ENCODE data around the gene OSTN.

DNA sequence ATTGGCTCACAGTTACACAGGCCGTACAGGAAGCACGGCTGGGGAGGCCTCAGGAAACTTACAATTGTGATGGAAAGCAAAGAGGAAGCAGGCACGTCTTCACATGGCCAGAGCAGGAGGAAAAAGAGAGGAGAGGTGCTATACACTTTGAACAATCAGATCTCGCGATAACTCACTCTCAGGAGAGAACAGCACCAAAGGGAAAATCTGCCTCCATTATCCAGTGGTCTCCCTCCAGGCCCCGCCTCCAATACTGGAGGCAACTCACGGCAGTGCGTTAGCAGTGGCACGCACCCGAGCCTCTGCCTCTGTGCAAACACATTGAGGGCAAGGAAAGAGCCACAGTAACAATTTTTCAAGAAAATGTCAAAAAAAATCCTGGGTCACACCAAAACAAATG is 11.0 kb downstream of the OSTN start:
- TF ChIP-seq RAD21 (IDR thresholded peaks at IDR 0.05; ENCODE audit: low read depth) (no peak), EP300 (IDR thresholded peaks at IDR 0.05; ENCODE audit: borderline replicate concordance) (no peak), TAF1 (IDR thresholded peaks at IDR 0.05; ENCODE audit: low read depth) (no peak), CREB1 (IDR thresholded peaks at IDR 0.05; ENCODE audit: low read depth) (no peak), EGR1 (IDR thresholded peaks at IDR 0.05) (no peak), TCF12 (IDR thresholded peaks at IDR 0.05; ENCODE audit: low read depth) (no peak), CEBPB (IDR thresholded peaks at IDR 0.05) (no peak), YY1 (IDR thresholded peaks at IDR 0.05; ENCODE audit: low read depth) (no peak), FOXM1 (IDR thresholded peaks at IDR 0.05; ENCODE audit: borderline replicate concordance, low read depth) (no peak), ZBTB7A (IDR thresholded peaks at IDR 0.05; ENCODE audit: low read depth) (no peak)
- TF ChIP-seq, protein P1, sequence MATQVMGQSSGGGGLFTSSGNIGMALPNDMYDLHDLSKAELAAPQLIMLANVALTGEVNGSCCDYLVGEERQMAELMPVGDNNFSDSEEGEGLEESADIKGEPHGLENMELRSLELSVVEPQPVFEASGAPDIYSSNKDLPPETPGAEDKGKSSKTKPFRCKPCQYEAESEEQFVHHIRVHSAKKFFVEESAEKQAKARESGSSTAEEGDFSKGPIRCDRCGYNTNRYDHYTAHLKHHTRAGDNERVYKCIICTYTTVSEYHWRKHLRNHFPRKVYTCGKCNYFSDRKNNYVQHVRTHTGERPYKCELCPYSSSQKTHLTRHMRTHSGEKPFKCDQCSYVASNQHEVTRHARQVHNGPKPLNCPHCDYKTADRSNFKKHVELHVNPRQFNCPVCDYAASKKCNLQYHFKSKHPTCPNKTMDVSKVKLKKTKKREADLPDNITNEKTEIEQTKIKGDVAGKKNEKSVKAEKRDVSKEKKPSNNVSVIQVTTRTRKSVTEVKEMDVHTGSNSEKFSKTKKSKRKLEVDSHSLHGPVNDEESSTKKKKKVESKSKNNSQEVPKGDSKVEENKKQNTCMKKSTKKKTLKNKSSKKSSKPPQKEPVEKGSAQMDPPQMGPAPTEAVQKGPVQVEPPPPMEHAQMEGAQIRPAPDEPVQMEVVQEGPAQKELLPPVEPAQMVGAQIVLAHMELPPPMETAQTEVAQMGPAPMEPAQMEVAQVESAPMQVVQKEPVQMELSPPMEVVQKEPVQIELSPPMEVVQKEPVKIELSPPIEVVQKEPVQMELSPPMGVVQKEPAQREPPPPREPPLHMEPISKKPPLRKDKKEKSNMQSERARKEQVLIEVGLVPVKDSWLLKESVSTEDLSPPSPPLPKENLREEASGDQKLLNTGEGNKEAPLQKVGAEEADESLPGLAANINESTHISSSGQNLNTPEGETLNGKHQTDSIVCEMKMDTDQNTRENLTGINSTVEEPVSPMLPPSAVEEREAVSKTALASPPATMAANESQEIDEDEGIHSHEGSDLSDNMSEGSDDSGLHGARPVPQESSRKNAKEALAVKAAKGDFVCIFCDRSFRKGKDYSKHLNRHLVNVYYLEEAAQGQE (IDR thresholded peaks at IDR 0.05; ENCODE audit: low read depth): no peak
- TF ChIP-seq, protein P2, sequence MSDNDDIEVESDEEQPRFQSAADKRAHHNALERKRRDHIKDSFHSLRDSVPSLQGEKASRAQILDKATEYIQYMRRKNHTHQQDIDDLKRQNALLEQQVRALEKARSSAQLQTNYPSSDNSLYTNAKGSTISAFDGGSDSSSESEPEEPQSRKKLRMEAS (IDR thresholded peaks at IDR 0.05): no peak
- TF ChIP-seq, protein P3, sequence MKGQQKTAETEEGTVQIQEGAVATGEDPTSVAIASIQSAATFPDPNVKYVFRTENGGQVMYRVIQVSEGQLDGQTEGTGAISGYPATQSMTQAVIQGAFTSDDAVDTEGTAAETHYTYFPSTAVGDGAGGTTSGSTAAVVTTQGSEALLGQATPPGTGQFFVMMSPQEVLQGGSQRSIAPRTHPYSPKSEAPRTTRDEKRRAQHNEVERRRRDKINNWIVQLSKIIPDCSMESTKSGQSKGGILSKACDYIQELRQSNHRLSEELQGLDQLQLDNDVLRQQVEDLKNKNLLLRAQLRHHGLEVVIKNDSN (IDR thresholded peaks at IDR 0.05): no peak

Measured in Ishikawa (cell line).